GM12872 (cell line): Measurements from ENCODE around the gene LRRC3B.

Experiments used
- TF ChIP-seq, protein P1 (sequence below): IDR thresholded peaks from 3 replicates; pipeline ENCODE4 v1.5.1; 2011; ENCODE audit warnings: low read depth, mild to moderate bottlenecking, low read length, moderate library complexity; ENCODE audit not compliant: insufficient read depth

The LRRC3B gene

GRCh38 chr3:26712211-26713026 lies 89.8 kb downstream of the LRRC3B start:
- TF ChIP-seq, protein P1, sequence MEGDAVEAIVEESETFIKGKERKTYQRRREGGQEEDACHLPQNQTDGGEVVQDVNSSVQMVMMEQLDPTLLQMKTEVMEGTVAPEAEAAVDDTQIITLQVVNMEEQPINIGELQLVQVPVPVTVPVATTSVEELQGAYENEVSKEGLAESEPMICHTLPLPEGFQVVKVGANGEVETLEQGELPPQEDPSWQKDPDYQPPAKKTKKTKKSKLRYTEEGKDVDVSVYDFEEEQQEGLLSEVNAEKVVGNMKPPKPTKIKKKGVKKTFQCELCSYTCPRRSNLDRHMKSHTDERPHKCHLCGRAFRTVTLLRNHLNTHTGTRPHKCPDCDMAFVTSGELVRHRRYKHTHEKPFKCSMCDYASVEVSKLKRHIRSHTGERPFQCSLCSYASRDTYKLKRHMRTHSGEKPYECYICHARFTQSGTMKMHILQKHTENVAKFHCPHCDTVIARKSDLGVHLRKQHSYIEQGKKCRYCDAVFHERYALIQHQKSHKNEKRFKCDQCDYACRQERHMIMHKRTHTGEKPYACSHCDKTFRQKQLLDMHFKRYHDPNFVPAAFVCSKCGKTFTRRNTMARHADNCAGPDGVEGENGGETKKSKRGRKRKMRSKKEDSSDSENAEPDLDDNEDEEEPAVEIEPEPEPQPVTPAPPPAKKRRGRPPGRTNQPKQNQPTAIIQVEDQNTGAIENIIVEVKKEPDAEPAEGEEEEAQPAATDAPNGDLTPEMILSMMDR: peak; percentile 56

DNA sequence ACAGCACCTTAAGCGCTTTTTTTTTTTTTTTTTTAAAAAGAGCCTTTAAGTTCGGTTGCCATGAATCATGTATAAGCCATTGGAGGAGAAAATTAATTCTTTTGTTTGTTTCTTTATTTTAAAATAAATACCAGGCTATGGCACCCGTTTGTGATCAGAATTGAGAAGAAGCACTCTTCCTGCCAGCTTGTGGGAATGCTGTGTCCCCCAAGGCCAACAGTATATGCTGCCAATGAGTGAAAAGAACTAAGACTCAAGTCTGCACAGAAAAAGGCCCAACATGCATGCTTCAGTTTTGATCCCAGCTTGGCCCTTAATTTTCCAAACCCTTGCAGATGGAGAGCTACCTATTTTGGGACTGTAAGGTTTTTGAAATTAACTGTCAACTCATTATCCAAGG lies 90.5 kb downstream of the LRRC3B start:
- TF ChIP-seq, protein P1: no peak

- TF ChIP-seq, protein P1: no peak
Measured at GRCh38 chr3:26714485-26714884, 91.9 kb downstream of the LRRC3B start.

DNA sequence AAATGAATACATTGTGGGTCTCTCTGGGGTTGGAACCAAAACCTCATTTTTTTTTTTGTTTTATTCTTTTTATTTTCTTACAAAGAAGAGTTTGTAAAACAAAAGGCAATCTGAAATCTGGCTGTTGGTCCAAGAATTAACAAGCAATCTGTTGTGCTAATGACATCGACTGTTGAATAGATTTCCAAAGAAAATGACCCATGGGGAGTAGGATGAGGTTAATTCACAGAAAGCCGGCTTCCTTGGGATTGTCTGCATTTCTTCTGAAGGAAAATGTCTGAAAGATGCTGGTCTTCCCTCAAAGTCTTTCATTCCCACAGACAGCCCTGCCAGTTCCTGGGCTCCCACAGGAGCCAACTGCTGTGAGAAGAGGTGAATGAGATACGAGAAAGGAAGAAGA lies 92.9 kb downstream of the LRRC3B start:
- TF ChIP-seq, protein P1: no peak

DNA sequence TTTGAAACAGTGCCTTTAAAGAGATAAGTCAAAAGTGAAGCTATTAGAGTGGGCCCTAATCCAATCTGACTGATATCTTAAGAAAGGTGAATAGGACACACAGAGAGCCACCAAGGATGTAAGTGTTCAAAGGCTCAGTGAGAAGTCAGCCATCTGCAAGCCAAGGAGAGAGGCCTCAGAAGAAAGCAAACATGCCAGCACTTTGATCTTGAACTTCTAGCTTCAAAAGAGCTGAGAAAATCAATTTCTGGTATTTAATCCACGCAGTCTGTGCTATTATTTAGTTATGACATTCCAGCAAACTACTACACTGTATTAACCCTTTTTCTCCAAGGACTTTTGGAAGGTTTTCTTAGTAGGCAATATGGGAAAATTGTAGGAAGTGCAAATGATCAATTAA lies 95.7 kb downstream of the LRRC3B start:
- TF ChIP-seq, protein P1: no peak

GRCh38 chr3:26719134-26719533 lies 96.6 kb downstream of the LRRC3B start:
- TF ChIP-seq, protein P1: no peak

DNA sequence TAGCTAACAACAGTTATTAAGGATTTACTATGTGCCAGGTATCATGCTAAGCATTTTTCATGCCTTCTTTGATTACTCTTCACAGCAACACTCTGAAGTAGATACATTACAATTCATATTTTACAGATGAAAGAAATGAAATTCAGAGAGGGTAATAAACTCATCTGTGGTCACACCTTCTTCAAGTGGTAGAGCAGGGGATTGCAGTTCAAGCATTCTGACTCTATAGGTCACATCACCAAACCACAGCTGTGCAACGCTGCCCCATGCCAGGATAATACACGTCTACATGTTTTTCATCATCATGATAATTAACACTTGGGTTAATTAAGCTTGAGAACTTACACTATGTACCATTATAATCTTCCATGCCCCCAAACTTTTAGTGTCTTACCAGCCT lies 98.5 kb downstream of the LRRC3B start:
- TF ChIP-seq, protein P1: peak; percentile 24; the same call in 1 of the 3 replicates
